ENCODE results near the gene KANSL1.

KANSL1 gene

GRCh38 chr17:46128453-46128852 is 64.8 kb downstream of the KANSL1 start:
- no peak for DNase-seq
- Histone ChIP-seq H3K27me3 (replicated peaks; ENCODE audit: control insufficient read depth, insufficient read depth, low read length, poor library complexity, severe bottlenecking) (no peaks in the 10 kb centered on the region), H3K4me1 (ENCODE audit: control insufficient read depth, insufficient read depth, low read length, poor library complexity, severe bottlenecking) (peaks cover 24% of the 10 kb centered on the region), H3K9me3 (ENCODE audit: control insufficient read depth, low read length) (no peaks in the 10 kb centered on the region), H3K4me3 (ENCODE audit: insufficient read depth, low read depth, low read length, poor library complexity, severe bottlenecking) (no peak overlapping the region), H3K36me3 (ENCODE audit: control insufficient read depth, insufficient read depth, low read length) (no peaks in the 10 kb centered on the region), H3K27ac (ENCODE audit: insufficient read depth, low read length, poor library complexity, severe bottlenecking) (peak overlapping the region; percentile 0)

- DNase-seq, result no peak
- Histone ChIP-seq H3K27me3 (replicated peaks; ENCODE audit: control insufficient read depth, insufficient read depth, low read length, poor library complexity, severe bottlenecking) (no peaks in the 10 kb centered on the region), H3K36me3 (ENCODE audit: control insufficient read depth, insufficient read depth, low read length) (no peaks in the 10 kb centered on the region), H3K4me3 (ENCODE audit: insufficient read depth, low read depth, low read length, poor library complexity, severe bottlenecking) (no peak overlapping the region), H3K9me3 (ENCODE audit: control insufficient read depth, low read length) (no peaks in the 10 kb centered on the region), H3K4me1 (ENCODE audit: control insufficient read depth, insufficient read depth, low read length, poor library complexity, severe bottlenecking) (peaks cover 22% of the 10 kb centered on the region), H3K27ac (ENCODE audit: insufficient read depth, low read length, poor library complexity, severe bottlenecking) (no peak overlapping the region)
These were observed 65.7 kb downstream of the KANSL1 start for GRCh38 chr17:46127524-46127923.

DNA sequence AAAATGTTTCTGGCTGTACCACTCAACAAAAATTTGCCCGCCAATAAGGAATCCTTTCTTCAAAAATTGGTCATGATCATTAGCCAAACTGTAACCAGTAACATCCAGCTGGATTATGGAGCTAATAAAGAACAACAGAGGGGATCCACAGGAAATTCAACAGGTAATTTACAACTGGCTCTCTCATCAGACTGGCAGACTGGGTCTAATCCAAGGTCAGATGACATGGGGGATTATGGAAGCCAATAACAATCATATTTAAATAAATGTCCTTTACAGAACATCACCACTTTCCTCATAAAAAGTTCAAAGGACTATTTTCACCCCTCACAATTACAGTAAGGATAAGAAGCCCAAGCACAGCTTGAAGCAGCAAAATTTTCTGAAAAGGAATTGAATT is 66.4 kb downstream of the KANSL1 start:
- DNase-seq, result no peak
- Histone ChIP-seq H3K9me3 (ENCODE audit: control insufficient read depth, low read length) (no peaks in the 10 kb centered on the region), H3K27me3 (replicated peaks; ENCODE audit: control insufficient read depth, insufficient read depth, low read length, poor library complexity, severe bottlenecking) (no peaks in the 10 kb centered on the region), H3K36me3 (ENCODE audit: control insufficient read depth, insufficient read depth, low read length) (no peaks in the 10 kb centered on the region), H3K4me3 (ENCODE audit: insufficient read depth, low read depth, low read length, poor library complexity, severe bottlenecking) (no peak overlapping the region), H3K4me1 (ENCODE audit: control insufficient read depth, insufficient read depth, low read length, poor library complexity, severe bottlenecking) (peaks cover 28% of the 10 kb centered on the region), H3K27ac (ENCODE audit: insufficient read depth, low read length, poor library complexity, severe bottlenecking) (no peak overlapping the region)

DNA sequence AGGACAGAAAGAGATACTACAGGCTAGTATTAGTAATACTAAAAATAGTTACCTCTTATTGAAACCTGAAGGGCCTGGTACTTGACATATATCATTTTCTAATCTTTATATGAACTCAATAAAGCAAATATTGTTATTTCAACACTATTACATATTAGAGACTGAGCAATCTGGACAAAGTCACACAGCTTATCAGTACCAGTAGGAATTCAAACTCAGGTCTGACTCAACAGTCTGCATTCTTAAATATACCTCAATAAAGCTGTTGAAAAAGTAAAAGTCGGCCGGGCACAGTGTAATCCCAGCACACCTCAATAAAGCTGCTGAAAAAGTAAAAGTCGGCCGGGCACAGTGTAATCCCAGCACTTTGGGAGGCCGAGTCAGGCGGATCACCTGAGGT is 67.4 kb downstream of the KANSL1 start:
- H3K27me3 ChIP-seq (replicated peaks; ENCODE audit: control insufficient read depth, insufficient read depth, low read length, poor library complexity, severe bottlenecking), result no peaks in the 10 kb centered on the region
- peaks cover 32% of the 10 kb centered on the region for H3K4me1 ChIP-seq (ENCODE audit: control insufficient read depth, insufficient read depth, low read length, poor library complexity, severe bottlenecking)
- no peaks in the 10 kb centered on the region for H3K36me3 ChIP-seq (ENCODE audit: control insufficient read depth, insufficient read depth, low read length)
- H3K9me3 ChIP-seq (ENCODE audit: control insufficient read depth, low read length), result no peaks in the 10 kb centered on the region
- DNase-seq, result no peak
- no peak overlapping the region for H3K4me3 ChIP-seq (ENCODE audit: insufficient read depth, low read depth, low read length, poor library complexity, severe bottlenecking)
- no peak overlapping the region for H3K27ac ChIP-seq (ENCODE audit: insufficient read depth, low read length, poor library complexity, severe bottlenecking)

DNA sequence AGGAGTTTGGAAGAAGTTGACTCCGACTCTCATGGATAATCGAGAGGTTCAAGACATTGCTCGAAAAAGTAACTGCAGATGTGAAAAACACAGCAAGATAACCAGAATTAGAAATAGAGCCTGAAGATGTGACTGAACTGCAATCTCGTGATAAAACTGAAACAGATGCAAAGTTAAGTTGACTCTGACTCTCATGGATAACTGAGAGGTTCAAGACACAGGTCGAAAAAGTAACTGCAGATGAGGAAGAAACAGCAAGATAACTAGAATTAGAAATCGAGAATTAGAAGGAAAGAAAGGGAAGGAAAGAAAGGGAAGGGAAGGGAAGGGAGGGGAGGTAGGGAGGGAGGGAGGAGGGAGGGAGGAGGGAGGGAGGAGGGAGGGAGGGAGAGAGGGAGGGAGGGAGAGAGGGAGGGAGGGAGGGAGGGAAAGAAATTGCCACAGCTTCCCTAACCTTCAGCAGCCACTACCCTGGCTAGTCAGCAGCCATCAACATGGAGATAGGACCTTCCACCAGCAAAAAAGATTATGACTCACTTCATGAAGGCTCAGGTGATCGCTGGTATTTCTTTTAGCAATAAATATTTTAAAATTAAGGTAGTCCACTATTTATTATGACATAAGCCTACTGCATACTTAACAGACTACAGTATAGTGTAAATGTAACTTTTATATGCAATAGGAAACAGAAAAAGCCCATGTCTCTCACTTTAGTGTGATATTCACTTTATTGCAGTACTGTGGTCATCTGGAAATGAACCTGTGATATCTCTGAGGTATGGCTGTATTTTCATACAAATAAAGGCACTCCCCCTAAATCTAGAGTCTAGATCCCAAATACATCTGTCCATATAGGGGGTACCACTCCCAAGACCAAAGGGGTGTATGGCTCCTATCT is 68.3 kb downstream of the KANSL1 start:
- Histone ChIP-seq H3K4me3 (ENCODE audit: insufficient read depth, low read depth, low read length, poor library complexity, severe bottlenecking) (no peak overlapping the region), H3K4me1 (ENCODE audit: control insufficient read depth, insufficient read depth, low read length, poor library complexity, severe bottlenecking) (peaks cover 31% of the 10 kb centered on the region), H3K27me3 (replicated peaks; ENCODE audit: control insufficient read depth, insufficient read depth, low read length, poor library complexity, severe bottlenecking) (no peaks in the 10 kb centered on the region), H3K9me3 (ENCODE audit: control insufficient read depth, low read length) (no peaks in the 10 kb centered on the region), H3K27ac (ENCODE audit: insufficient read depth, low read length, poor library complexity, severe bottlenecking) (no peak overlapping the region), H3K36me3 (ENCODE audit: control insufficient read depth, insufficient read depth, low read length) (no peaks in the 10 kb centered on the region)
- DNase-seq, result no peak

DNA sequence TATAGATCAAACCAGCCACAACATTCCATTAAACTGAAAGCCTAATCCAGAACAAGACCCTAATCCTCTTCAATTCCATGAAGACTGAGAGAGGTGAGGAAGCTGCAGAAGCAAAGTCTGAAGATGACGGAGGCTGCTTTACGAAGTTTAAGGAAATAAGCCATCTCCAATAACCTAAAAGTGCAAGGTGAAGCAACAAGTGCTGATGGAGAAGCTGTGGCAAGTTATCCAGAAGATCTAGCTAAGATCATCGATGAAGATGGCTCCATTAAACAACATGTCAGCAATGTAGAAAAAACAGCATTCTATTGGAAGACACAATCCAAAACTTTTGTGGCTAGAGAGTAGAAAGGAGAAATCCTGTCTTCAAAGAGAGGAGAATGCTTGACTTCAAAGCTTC is 69.6 kb downstream of the KANSL1 start:
- peaks cover 29% of the 10 kb centered on the region for H3K4me1 ChIP-seq (ENCODE audit: control insufficient read depth, insufficient read depth, low read length, poor library complexity, severe bottlenecking)

GRCh38 chr17:46122486-46122871 is 70.8 kb downstream of the KANSL1 start:
- Histone ChIP-seq H3K36me3 (ENCODE audit: control insufficient read depth, insufficient read depth, low read length) (no peaks in the 10 kb centered on the region), H3K4me3 (ENCODE audit: insufficient read depth, low read depth, low read length, poor library complexity, severe bottlenecking) (no peak overlapping the region), H3K27ac (ENCODE audit: insufficient read depth, low read length, poor library complexity, severe bottlenecking) (no peak overlapping the region), H3K4me1 (ENCODE audit: control insufficient read depth, insufficient read depth, low read length, poor library complexity, severe bottlenecking) (peaks cover 22% of the 10 kb centered on the region), H3K9me3 (ENCODE audit: control insufficient read depth, low read length) (no peaks in the 10 kb centered on the region), H3K27me3 (replicated peaks; ENCODE audit: control insufficient read depth, insufficient read depth, low read length, poor library complexity, severe bottlenecking) (no peaks in the 10 kb centered on the region)
- DNase-seq, result no peak

More for the DNA sequence above, 69.6 kb downstream of the KANSL1 start:
- no peak overlapping the region for H3K4me3 ChIP-seq (ENCODE audit: insufficient read depth, low read depth, low read length, poor library complexity, severe bottlenecking)
- no peaks in the 10 kb centered on the region for H3K9me3 ChIP-seq (ENCODE audit: control insufficient read depth, low read length)
- DNase-seq, result no peak
- H3K27me3 ChIP-seq (replicated peaks; ENCODE audit: control insufficient read depth, insufficient read depth, low read length, poor library complexity, severe bottlenecking), result no peaks in the 10 kb centered on the region
- H3K36me3 ChIP-seq (ENCODE audit: control insufficient read depth, insufficient read depth, low read length), result no peaks in the 10 kb centered on the region
- H3K27ac ChIP-seq (ENCODE audit: insufficient read depth, low read length, poor library complexity, severe bottlenecking), result no peak overlapping the region

GRCh38 chr17:46121841-46122485 is 71.3 kb downstream of the KANSL1 start:
- peaks cover 22% of the 10 kb centered on the region for H3K4me1 ChIP-seq (ENCODE audit: control insufficient read depth, insufficient read depth, low read length, poor library complexity, severe bottlenecking)
- no peak for DNase-seq
- H3K4me3 ChIP-seq (ENCODE audit: insufficient read depth, low read depth, low read length, poor library complexity, severe bottlenecking), result no peak overlapping the region
- no peak overlapping the region for H3K27ac ChIP-seq (ENCODE audit: insufficient read depth, low read length, poor library complexity, severe bottlenecking)
- no peaks in the 10 kb centered on the region for H3K27me3 ChIP-seq (replicated peaks; ENCODE audit: control insufficient read depth, insufficient read depth, low read length, poor library complexity, severe bottlenecking)
- no peaks in the 10 kb centered on the region for H3K9me3 ChIP-seq (ENCODE audit: control insufficient read depth, low read length)
- no peaks in the 10 kb centered on the region for H3K36me3 ChIP-seq (ENCODE audit: control insufficient read depth, insufficient read depth, low read length)

DNA sequence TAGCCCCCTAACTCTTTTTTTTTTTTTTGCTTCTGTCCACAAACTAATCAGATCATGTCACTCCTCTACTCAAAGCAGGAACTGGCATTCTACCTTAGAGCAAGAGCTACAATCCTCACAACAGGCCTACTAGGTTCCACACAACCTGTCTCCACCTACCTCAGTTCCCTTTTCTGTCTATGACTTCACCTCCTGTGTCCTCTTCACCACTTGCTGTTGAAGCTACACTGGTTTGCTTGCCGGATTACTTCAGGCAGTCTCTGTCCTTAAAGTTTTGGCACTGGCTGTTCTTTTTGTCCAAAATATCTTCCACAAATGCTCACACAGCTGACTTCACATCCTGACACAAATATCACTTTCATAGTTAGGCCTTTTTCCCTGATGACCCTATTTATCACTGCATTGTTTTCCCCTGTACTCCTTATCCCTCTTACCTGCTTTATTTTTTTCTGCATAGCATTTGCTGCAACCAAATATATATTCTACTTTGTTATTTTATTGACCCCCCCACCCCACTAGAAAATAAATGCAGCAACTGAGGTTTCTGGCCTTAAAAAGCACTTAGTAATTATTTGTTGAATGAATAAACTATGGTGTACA is 72.0 kb downstream of the KANSL1 start:
- DNase-seq, result no peak
- Histone ChIP-seq H3K4me3 (ENCODE audit: insufficient read depth, low read depth, low read length, poor library complexity, severe bottlenecking) (no peak overlapping the region), H3K36me3 (ENCODE audit: control insufficient read depth, insufficient read depth, low read length) (no peaks in the 10 kb centered on the region), H3K4me1 (ENCODE audit: control insufficient read depth, insufficient read depth, low read length, poor library complexity, severe bottlenecking) (peaks cover 22% of the 10 kb centered on the region), H3K9me3 (ENCODE audit: control insufficient read depth, low read length) (no peaks in the 10 kb centered on the region), H3K27ac (ENCODE audit: insufficient read depth, low read length, poor library complexity, severe bottlenecking) (no peak overlapping the region), H3K27me3 (replicated peaks; ENCODE audit: control insufficient read depth, insufficient read depth, low read length, poor library complexity, severe bottlenecking) (no peaks in the 10 kb centered on the region)

DNA sequence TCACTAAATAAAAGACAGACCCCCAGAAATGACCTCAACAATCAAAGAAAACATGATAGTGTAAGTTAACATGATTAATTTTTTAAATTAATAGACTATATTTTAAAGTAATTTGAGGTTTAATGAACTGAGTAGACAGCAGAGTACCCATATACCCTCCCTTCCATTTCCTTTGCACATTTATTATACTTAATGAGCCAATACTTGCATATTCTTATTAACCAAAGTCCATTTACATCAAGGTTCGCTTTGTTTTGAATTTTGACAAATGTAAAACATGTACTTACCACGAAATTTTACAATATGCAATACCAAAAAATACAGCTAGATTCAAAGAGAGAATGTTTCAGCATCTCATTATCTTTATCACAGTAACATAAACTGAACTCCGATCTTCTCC is 72.7 kb downstream of the KANSL1 start:
- Histone ChIP-seq H3K4me1 (ENCODE audit: control insufficient read depth, insufficient read depth, low read length, poor library complexity, severe bottlenecking) (peaks cover 22% of the 10 kb centered on the region), H3K27ac (ENCODE audit: insufficient read depth, low read length, poor library complexity, severe bottlenecking) (no peak overlapping the region)
- no peak for DNase-seq

More for the DNA sequence above, 72.7 kb downstream of the KANSL1 start:
- no peak overlapping the region for H3K4me3 ChIP-seq (ENCODE audit: insufficient read depth, low read depth, low read length, poor library complexity, severe bottlenecking)
- no peaks in the 10 kb centered on the region for H3K9me3 ChIP-seq (ENCODE audit: control insufficient read depth, low read length)
- H3K36me3 ChIP-seq (ENCODE audit: control insufficient read depth, insufficient read depth, low read length), result no peaks in the 10 kb centered on the region
- no peaks in the 10 kb centered on the region for H3K27me3 ChIP-seq (replicated peaks; ENCODE audit: control insufficient read depth, insufficient read depth, low read length, poor library complexity, severe bottlenecking)

Measured in effector memory CD4-positive, alpha-beta T cell (primary cell).